PC-3 (cell line): Measurements from ENCODE around the gene MYLK. TPM values are rescaled to one million over a fixed set of nuclear protein-coding genes. Genes with fewer than 3 reads are reported as not detected.

Experiments
- ATAC-seq: fragments of 200-7000 bp; cut with Tn5 transposase; 2 replicates; pipeline ENCODE4 v1.9.1; 2020; ENCODE audit warnings: mild to moderate bottlenecking, moderate library complexity
- BruUV-seq: library from RNA; stranded (reverse); fragments of 400-500 nt; replicated peaks from 2 replicates; lab custom pipeline; 2021; lab: Mats Ljungman, UMichigan
- CTCF ChIA-PET: fragments of 300-600 bp; sonication (Branson Sonifier 250); formaldehyde crosslinking; loops from one replicate; lab custom pipeline; 2022; ENCODE audit warnings: antibody characterized with exemption; lab: Charles Lee
- POLR2A ChIA-PET: fragments of 300-600 bp; sonication (Branson Sonifier 250); formaldehyde crosslinking; loops from one replicate; lab custom pipeline; 2022; ENCODE audit warnings: antibody characterized with exemption; ENCODE audit not compliant: unreplicated experiment; lab: Charles Lee
- DNase-seq: peaks from one replicate; pipeline ENCODE4 v3.0.0-alpha.2; 2015
- H2AFZ ChIP-seq: fragments of 300-600 bp; sonication (generic); 2 replicates; pipeline ENCODE4 v1.6.0; 2016; ENCODE audit warnings: antibody characterized with exemption, low read length
- H3F3A ChIP-seq: fragments of 300-600 bp; sonication (generic); one replicate; pipeline ENCODE4 v1.6.0; 2017; ENCODE audit warnings: antibody characterized with exemption, low read length, control low read depth, mild to moderate bottlenecking; ENCODE audit not compliant: unreplicated experiment
- H3K27ac ChIP-seq: fragments of 300-600 bp; sonication (generic); 2 replicates; pipeline ENCODE4 v1.5.1; 2016; ENCODE audit warnings: mild to moderate bottlenecking, low read length
- H3K27me3 ChIP-seq: fragments of 300-600 bp; sonication (generic); 2 replicates; pipeline ENCODE4 v1.6.1; 2016; ENCODE audit warnings: low read length, mixed read lengths
- H3K36me3 ChIP-seq: fragments of 300-600 bp; sonication (generic); 2 replicates; pipeline ENCODE4 v1.6.1; 2016; ENCODE audit warnings: low read depth, mixed run types, low read length, mixed read lengths
- H3K4me1 ChIP-seq: fragments of 300-600 bp; sonication (generic); 2 replicates; pipeline ENCODE4 v1.5.1; 2016; ENCODE audit warnings: low read length; ENCODE audit not compliant: insufficient read depth
- H3K4me2 ChIP-seq: fragments of 300-600 bp; sonication (generic); 2 replicates; pipeline ENCODE4 v1.6.0; 2016; ENCODE audit warnings: low read length
- H3K4me3 ChIP-seq: fragments of 300-600 bp; sonication (generic); 2 replicates; pipeline ENCODE4 v1.5.1; 2016; ENCODE audit warnings: mild to moderate bottlenecking, low read length, mixed read lengths
- H3K79me2 ChIP-seq: fragments of 300-600 bp; sonication (generic); 2 replicates; pipeline ENCODE4 v1.6.1; 2017; ENCODE audit warnings: low read length, mixed read lengths
- H3K9ac ChIP-seq: fragments of 300-600 bp; sonication (generic); 2 replicates; pipeline ENCODE4 v1.6.0; 2016; ENCODE audit warnings: mild to moderate bottlenecking, low read length
- H3K9me2 ChIP-seq: fragments of 300-600 bp; sonication (generic); replicated peaks from 2 replicates; pipeline ENCODE4 v1.6.1; 2016; ENCODE audit warnings: mixed run types, low read length, mixed read lengths
- H3K9me3 ChIP-seq: fragments of 300-600 bp; sonication (generic); 2 replicates; pipeline ENCODE4 v1.6.1; 2016; ENCODE audit warnings: low read length, mixed read lengths
- H4K20me1 ChIP-seq: fragments of 300-600 bp; sonication (generic); 2 replicates; pipeline ENCODE4 v1.6.1; 2016; ENCODE audit warnings: low read length, mixed read lengths
- CTCF ChIP-seq: fragments of 300-600 bp; sonication (generic); conservative IDR thresholded peaks from 2 replicates; pipeline ENCODE4 v1.5.1; 2017; ENCODE audit warnings: antibody characterized with exemption, low read depth, mild to moderate bottlenecking, low read length
- EZH2 ChIP-seq: fragments of 300-600 bp; sonication (generic); IDR thresholded peaks from one replicate; pipeline ENCODE4 v1.6.1; 2017; ENCODE audit warnings: antibody characterized with exemption, mild to moderate bottlenecking, low read length; ENCODE audit not compliant: unreplicated experiment
- EZH2phosphoT487 ChIP-seq: fragments of 300-600 bp; sonication (generic); IDR thresholded peaks from 2 replicates; pipeline ENCODE4 v1.6.1; 2018; ENCODE audit warnings: mild to moderate bottlenecking, antibody characterized with exemption, low read length, borderline replicate concordance
- intact Hi-C: fragments of 100-400 bp; cut with micrococcal nuclease; formaldehyde crosslinking; loops from 2 replicates; pipeline ENCODE4 v1.9.0; 2023
- total RNA-seq: library from RNA; depleted of rRNA; stranded (reverse); fragments of >200 nt; gene quantifications from 2 replicates; pipeline ENCODE4 v1.2.3, GENCODE V29; 2014

MYLK gene
- total RNA-seq, 1 experiment from 2014 or later = 6.9 TPM

- Histone ChIP-seq H2AFZ (no peak overlapping the region), H3K36me3 (no peaks in the 10 kb centered on the region), H3K9me3 (no peaks in the 10 kb centered on the region), H3K4me1 (peaks cover 11% of the 10 kb centered on the region), H4K20me1 (no peaks in the 10 kb centered on the region), H3K27me3 (no peaks in the 10 kb centered on the region), H3K79me2 (no peaks in the 10 kb centered on the region), H3F3A (no peaks in the 10 kb centered on the region), H3K4me3 (no peak overlapping the region), H3K4me2 (no peak overlapping the region), H3K27ac (no peak overlapping the region), H3K9ac (no peak overlapping the region), H3K9me2 (no peaks in the 10 kb centered on the region)
- DNase-seq = no peak
- intact Hi-C loops = no loop called here
- no peak for ATAC-seq
- ChIA-PET CTCF (no interaction called here), POLR2A (no interaction called here)
- no TSS peak for BruUV-seq
- no peak for TF ChIP-seq CTCF
- TF ChIP-seq EZH2phosphoT487 = no peak
- no peak for TF ChIP-seq EZH2
Measured at GRCh38 chr3:123683505-123684154, 200.5 kb downstream of the MYLK start.

- Histone ChIP-seq H2AFZ (no peak overlapping the region), H4K20me1 (no peaks in the 10 kb centered on the region), H3F3A (no peaks in the 10 kb centered on the region), H3K9me2 (no peaks in the 10 kb centered on the region), H3K27ac (no peak overlapping the region), H3K4me1 (peaks cover 11% of the 10 kb centered on the region), H3K4me3 (no peak overlapping the region), H3K4me2 (no peak overlapping the region), H3K27me3 (no peaks in the 10 kb centered on the region), H3K36me3 (no peaks in the 10 kb centered on the region), H3K79me2 (no peaks in the 10 kb centered on the region), H3K9me3 (no peaks in the 10 kb centered on the region), H3K9ac (no peak overlapping the region)
- intact Hi-C loops = no loop called here
- CTCF ChIA-PET = no interaction called here
- no peak for ATAC-seq
- no TSS peak for BruUV-seq
- DNase-seq = no peak
- TF ChIP-seq EZH2phosphoT487 (no peak), CTCF (no peak), EZH2 (no peak)
- POLR2A ChIA-PET = no interaction called here
Measured at GRCh38 chr3:123682781-123683504, 201.2 kb downstream of the MYLK start.

- H2AFZ ChIP-seq = no peak overlapping the region
- H4K20me1 ChIP-seq = no peaks in the 10 kb centered on the region
- TF ChIP-seq CTCF (no peak), EZH2 (no peak), EZH2phosphoT487 (no peak)
- no peak overlapping the region for H3K4me2 ChIP-seq
- no TSS peak for BruUV-seq
- H3K27me3 ChIP-seq = no peaks in the 10 kb centered on the region
- DNase-seq = no peak
- no peaks in the 10 kb centered on the region for H3K9me3 ChIP-seq
- H3K27ac ChIP-seq = no peak overlapping the region
- no peak overlapping the region for H3K4me3 ChIP-seq
- H3K4me1 ChIP-seq = peaks cover 9% of the 10 kb centered on the region
- H3K36me3 ChIP-seq = no peaks in the 10 kb centered on the region
- no peak overlapping the region for H3K9ac ChIP-seq
- no peaks in the 10 kb centered on the region for H3K79me2 ChIP-seq
- no peaks in the 10 kb centered on the region for H3K9me2 ChIP-seq
- intact Hi-C loops = no loop called here
- ChIA-PET CTCF (no interaction called here), POLR2A (no interaction called here)
- ATAC-seq = no peak
- no peaks in the 10 kb centered on the region for H3F3A ChIP-seq
Measured at GRCh38 chr3:123682302-123682701, 201.8 kb downstream of the MYLK start.
